Endothelial cell of umbilical vein (primary cell): ENCODE measurements around the gene CNR2. TPM values are rescaled to one million over a fixed set of nuclear protein-coding genes. Genes with fewer than 3 reads are reported as not detected.
A peak's percentile ranks its signal among the peaks of the same experiment; 100 is the strongest.

Experiments used
- BruUV-seq: library from RNA; stranded (reverse); fragments of 400-500 nt; replicated peaks from 2 replicates; lab custom pipeline; 2021; lab: Mats Ljungman, UMichigan
- CTCF ChIA-PET: fragments of 300-600, 350-600 bp; sonication (Branson Sonifier 250); formaldehyde crosslinking; loops from one replicate; lab custom pipeline; 2021; ENCODE audit warnings: antibody characterized with exemption, inconsistent platforms; lab: Charles Lee
- POLR2A ChIA-PET: fragments of 300-600, 350-600 bp; sonication (Branson Sonifier 250); formaldehyde crosslinking; loops from one replicate; lab custom pipeline; 2021; ENCODE audit warnings: antibody characterized with exemption, inconsistent platforms; lab: Charles Lee
- DNase-seq: peaks from one replicate; pipeline ENCODE4 v3.0.0-alpha.2; 2011; ENCODE audit warnings: low read depth, low spot score
- FAIRE-seq: peaks from 2 replicates; lab custom pipeline; 2011; peaks lifted over from hg19 to GRCh38; lab: Jason Lieb, UNC
- H2AFZ ChIP-seq: 2 replicates; pipeline ENCODE4 v1.6.0; 2012; ENCODE audit warnings: low read depth, low read length, control low read depth, inconsistent platforms
- H3K27ac ChIP-seq: 2 replicates; pipeline ENCODE4 v1.5.1; 2011; ENCODE audit warnings: low read depth, mild to moderate bottlenecking, control low read depth, low read length, moderate library complexity; ENCODE audit not compliant: insufficient read depth
- H3K27me3 ChIP-seq, 2 experiments: 2 replicates each; pipeline versions ENCODE4 v1.6.0 to v1.6.1; 2011; ENCODE audit warnings: low read length in 2 of 2, mixed read lengths in 1 of 2; ENCODE audit not compliant: control insufficient read depth in 2 of 2, insufficient read depth in 2 of 2
- H3K36me3 ChIP-seq, 2 experiments: 2 replicates in 1 of 2; 3 replicates in 1 of 2; pipeline ENCODE4 v1.5.1; 2011; ENCODE audit warnings: low read length in 2 of 2, mild to moderate bottlenecking in 1 of 2, moderate library complexity in 1 of 2; ENCODE audit not compliant: control insufficient read depth in 2 of 2, insufficient read depth in 2 of 2; ENCODE audit errors: extremely low read depth in 1 of 2
- H3K4me1 ChIP-seq: 3 replicates; pipeline ENCODE4 v1.5.1; 2011; ENCODE audit warnings: mild to moderate bottlenecking, low read length; ENCODE audit not compliant: control insufficient read depth, insufficient read depth; ENCODE audit errors: extremely low read depth
- H3K4me2 ChIP-seq: 2 replicates; pipeline ENCODE4 v1.6.1; 2011; ENCODE audit warnings: low read length, control low read depth, mixed read lengths; ENCODE audit not compliant: insufficient read depth
- H3K4me3 ChIP-seq, 3 experiments: fragments of 200-600 bp in 1 of 3; sonication (generic), shearing (Covaris generic) in 1 of 3; replicated peaks in 1 of 3; 2 replicates each; pipeline ENCODE4 v1.5.1; 2011 to 2016; ENCODE audit warnings: control low read depth in 3 of 3, low read length in 3 of 3, mild to moderate bottlenecking in 2 of 3, inconsistent platforms in 1 of 3, low read depth in 1 of 3, moderate library complexity in 1 of 3; ENCODE audit not compliant: insufficient read depth in 1 of 3
- H3K79me2 ChIP-seq: 2 replicates; pipeline ENCODE4 v1.6.0; 2012; ENCODE audit warnings: low read length, inconsistent platforms; ENCODE audit not compliant: control insufficient read depth, insufficient read depth
- H3K9ac ChIP-seq: replicated peaks from 2 replicates; pipeline ENCODE3; 2011; ENCODE audit warnings: low read length, control low read depth; ENCODE audit not compliant: insufficient read depth; ENCODE audit errors: extremely low read depth
- H3K9me1 ChIP-seq: replicated peaks from 3 replicates; pipeline ENCODE4 v1.6.0; 2011; ENCODE audit warnings: mild to moderate bottlenecking, low read length; ENCODE audit not compliant: control insufficient read depth, insufficient read depth; ENCODE audit errors: extremely low read depth
- H3K9me3 ChIP-seq: replicated peaks from 2 replicates; pipeline ENCODE4 v1.5.1; 2012; ENCODE audit warnings: low read length, inconsistent platforms; ENCODE audit not compliant: control insufficient read depth, insufficient read depth
- H4K20me1 ChIP-seq: replicated peaks from 2 replicates; pipeline ENCODE3; 2011; ENCODE audit warnings: mild to moderate bottlenecking, low read length; ENCODE audit not compliant: control insufficient read depth, insufficient read depth; ENCODE audit errors: extremely low read depth
- CTCF ChIP-seq, 2 donors: IDR thresholded peaks; 1 replicate in 1 of 2; 2 replicates in 1 of 2; pipeline ENCODE4 v1.5.1; 2011; ENCODE audit warnings: low read length in 2 of 2, mild to moderate bottlenecking in 2 of 2, moderate library complexity in 2 of 2, control low read depth in 1 of 2, inconsistent platforms in 1 of 2, low read depth in 1 of 2; ENCODE audit not compliant: insufficient read depth in 1 of 2; ENCODE audit errors: extremely low read depth in 1 of 2
- EZH2 ChIP-seq: IDR thresholded peaks from 2 replicates; pipeline ENCODE4 v1.6.1; 2012; ENCODE audit warnings: borderline replicate concordance, low read depth, mild to moderate bottlenecking, moderate library complexity, low read length, inconsistent platforms; ENCODE audit not compliant: severe bottlenecking
- FOS ChIP-seq: IDR thresholded peaks from 2 replicates; pipeline ENCODE4 v1.6.1; 2011; ENCODE audit warnings: mild to moderate bottlenecking, low read length, moderate library complexity, borderline replicate concordance; ENCODE audit not compliant: insufficient read depth
- GATA2 ChIP-seq: IDR thresholded peaks from 2 replicates; pipeline ENCODE4 v1.7.0; 2011; ENCODE audit warnings: low read depth, mild to moderate bottlenecking, moderate library complexity, mixed read lengths, low read length; ENCODE audit not compliant: insufficient read length, insufficient read depth
- JUN ChIP-seq: IDR thresholded peaks from 2 replicates; pipeline ENCODE4 v1.6.1; 2011; ENCODE audit warnings: borderline replicate concordance, low read depth; ENCODE audit not compliant: insufficient read length, insufficient read depth
- MAX ChIP-seq: IDR thresholded peaks from 2 replicates; pipeline ENCODE4 v1.6.1; 2011; ENCODE audit not compliant: insufficient read depth, insufficient read length
- MYC ChIP-seq: IDR thresholded peaks from one replicate; pipeline ENCODE4 v1.6.1; 2011; ENCODE audit warnings: mild to moderate bottlenecking, low read depth, low read length
- POLR2A ChIP-seq: IDR thresholded peaks from 2 replicates; pipeline ENCODE4 v1.6.1; 2012; ENCODE audit warnings: low read depth, mild to moderate bottlenecking, control low read depth, low read length
- POLR2AphosphoS5 ChIP-seq: IDR thresholded peaks from 2 replicates; pipeline ENCODE4 v1.6.1; 2012; ENCODE audit warnings: low read depth, mild to moderate bottlenecking, control low read depth, low read length, moderate library complexity; ENCODE audit not compliant: insufficient read depth
- dilution Hi-C: fragments of 300-500 bp; cut with MboI; formaldehyde crosslinking; loops from one replicate; pipeline ENCODE4 v1.15.0; 2019; ENCODE audit warnings: low sequenced_read_pairs; ENCODE audit not compliant: extremely low pct_ligation_motif_present
- intact Hi-C: fragments of 100-400 bp; cut with micrococcal nuclease; formaldehyde crosslinking; loops from one replicate; pipeline ENCODE4 v1.10.0; 2022
- polyA plus RNA-seq, 4 experiments: library from polyadenylated mRNA; depleted of rRNA in 3 of 4; stranded (reverse) in 3 of 4; unstranded in 1 of 4; fragments of >200 nt; gene quantifications; 2 replicates each; pipeline versions ENCODE4 v1.2.1 to v1.2.3, GENCODE V29; 2011 to 2012; ENCODE audit warnings: missing spikeins in 1 of 4
- total RNA-seq: library from RNA; stranded (reverse); gene quantifications from 2 replicates; pipeline ENCODE4 v1.2.3, GENCODE V29; 2021

CNR2 gene
- total and polyA plus RNA-seq, 2 donors (not counting 3 experiments of a cell fraction or from before 2014, with no cell fraction given), result not detected

GRCh38 chr1:23960291-23961020, 47.3 kb upstream of the CNR2 start:
- BruUV-seq, result TSS peak; percentile 35
- DNase-seq (no peak), FAIRE-seq (peak; percentile 85)
- CTCF ChIA-PET, result interaction anchor here (0.8 to 3.3 kb wide), 4 partner anchors 8 to 74 kb away, joined by 3 to 42 read pairs (median 4); no protein-coding TSS in a partner anchor
- POLR2A ChIA-PET, result interaction anchor here (0.8 to 1.1 kb wide), 3 partner anchors 14 to 20 kb away, joined by 3 read pairs; partner anchors contain the start of gene SRSF10
- dilution Hi-C loops, result no loop called here
- Histone ChIP-seq H3K79me2 (peaks cover 26% of the 10 kb centered on the region), H3K27me3 (no peaks in the 10 kb centered on the region), H4K20me1 (peaks cover 5% of the 10 kb centered on the region), H3K4me1 (peaks cover 22% of the 10 kb centered on the region), H3K4me2 (peak overlapping the region; percentile 98), H3K9me1 (no peaks in the 10 kb centered on the region), H2AFZ (no peak overlapping the region), H3K27ac (peak overlapping the region; percentile 96), H3K36me3 (peaks cover 0 to 8% of the 10 kb centered on the region in 2 experiments), H3K9me3 (no peaks in the 10 kb centered on the region), H3K4me3 (peak overlapping the region; percentile 58 to 100 (median 100)), H3K9ac (peak overlapping the region; percentile 100)
- no peak for TF ChIP-seq POLR2A
- TF ChIP-seq CTCF (IDR thresholded peaks at IDR 0.05; ENCODE audit: extremely low read depth in 1 of 2, insufficient read depth in 1 of 2, low read depth in 1 of 2, low read length in 2 of 2), result no peak
- TF ChIP-seq POLR2AphosphoS5, result no peak
- no peak for TF ChIP-seq FOS
- no peak for TF ChIP-seq MYC
- TF ChIP-seq MAX, result no peak
- TF ChIP-seq GATA2, result no peak
- no peak for TF ChIP-seq JUN
- no peak for TF ChIP-seq EZH2
- intact Hi-C loops, result no loop called here
